ENCODE results near the gene GARS1.

GARS1 gene

GRCh38 chr7:30553141-30553540 is 41.5 kb upstream of the GARS1 start:
- Histone ChIP-seq H3K9me2 (ENCODE audit: low read depth, low read length) (no peaks in the 10 kb centered on the region), H3K36me3 (ENCODE audit: insufficient read depth, low read length) (no peaks in the 10 kb centered on the region), H3K4me3 (ENCODE audit: low read depth, low read length, poor library complexity, severe bottlenecking) (no peak overlapping the region), H3F3A (ENCODE audit: insufficient read depth, low read length) (no peaks in the 10 kb centered on the region), H4K20me1 (ENCODE audit: insufficient read depth, low read length) (no peaks in the 10 kb centered on the region), H3K27ac (ENCODE audit: low read depth, low read length, poor library complexity, severe bottlenecking) (no peak overlapping the region), H3K79me2 (ENCODE audit: insufficient read depth, low read length) (no peaks in the 10 kb centered on the region), H3K9ac (ENCODE audit: low read length) (no peak overlapping the region), H3K4me2 (ENCODE audit: low read length) (no peak overlapping the region), H2AFZ (ENCODE audit: low read length) (no peak overlapping the region), H3K4me1 (ENCODE audit: insufficient read depth, low read length, severe bottlenecking) (peaks cover 7% of the 10 kb centered on the region), H3K27me3 (ENCODE audit: insufficient read depth, low read length) (no peaks in the 10 kb centered on the region), H3K9me3 (ENCODE audit: low read length) (no peaks in the 10 kb centered on the region)
- no peak for TF ChIP-seq CTCF (IDR thresholded peaks at IDR 0.05; ENCODE audit: low read length)

- no peak overlapping the region for H3K9ac ChIP-seq (ENCODE audit: low read length)
- H3K4me1 ChIP-seq (ENCODE audit: insufficient read depth, low read length, severe bottlenecking), result peaks cover 7% of the 10 kb centered on the region
These were observed 41.1 kb upstream of the GARS1 start for GRCh38 chr7:30553546-30553945.

GRCh38 chr7:30555525-30555924 is 39.2 kb upstream of the GARS1 start:
- H3K27ac ChIP-seq (ENCODE audit: low read depth, low read length, poor library complexity, severe bottlenecking), result no peak overlapping the region
- no peak overlapping the region for H3K4me3 ChIP-seq (ENCODE audit: low read depth, low read length, poor library complexity, severe bottlenecking)
- H3F3A ChIP-seq (ENCODE audit: insufficient read depth, low read length), result no peaks in the 10 kb centered on the region
- no peak overlapping the region for H2AFZ ChIP-seq (ENCODE audit: low read length)
- H4K20me1 ChIP-seq (ENCODE audit: insufficient read depth, low read length), result no peaks in the 10 kb centered on the region
- no peaks in the 10 kb centered on the region for H3K79me2 ChIP-seq (ENCODE audit: insufficient read depth, low read length)
- TF ChIP-seq EZH2 (IDR thresholded peaks at IDR 0.05; ENCODE audit: borderline replicate concordance, low read length) (no peak), CTCF (IDR thresholded peaks at IDR 0.05; ENCODE audit: low read length) (no peak)
- H3K4me2 ChIP-seq (ENCODE audit: low read length), result no peak overlapping the region
- no peaks in the 10 kb centered on the region for H3K36me3 ChIP-seq (ENCODE audit: insufficient read depth, low read length)
- H3K27me3 ChIP-seq (ENCODE audit: insufficient read depth, low read length), result no peaks in the 10 kb centered on the region
- H3K9me2 ChIP-seq (ENCODE audit: low read depth, low read length), result no peaks in the 10 kb centered on the region
- peaks cover 7% of the 10 kb centered on the region for H3K4me1 ChIP-seq (ENCODE audit: insufficient read depth, low read length, severe bottlenecking)
- no peak overlapping the region for H3K9ac ChIP-seq (ENCODE audit: low read length)
- no peaks in the 10 kb centered on the region for H3K9me3 ChIP-seq (ENCODE audit: low read length)

More at GRCh38 chr7:30553546-30553945, 41.1 kb upstream of the GARS1 start:
- Histone ChIP-seq H3F3A (ENCODE audit: insufficient read depth, low read length) (no peaks in the 10 kb centered on the region), H3K4me3 (ENCODE audit: low read depth, low read length, poor library complexity, severe bottlenecking) (no peak overlapping the region), H3K9me2 (ENCODE audit: low read depth, low read length) (no peaks in the 10 kb centered on the region), H3K9me3 (ENCODE audit: low read length) (no peaks in the 10 kb centered on the region), H4K20me1 (ENCODE audit: insufficient read depth, low read length) (no peaks in the 10 kb centered on the region), H2AFZ (ENCODE audit: low read length) (no peak overlapping the region), H3K27ac (ENCODE audit: low read depth, low read length, poor library complexity, severe bottlenecking) (no peak overlapping the region), H3K36me3 (ENCODE audit: insufficient read depth, low read length) (no peaks in the 10 kb centered on the region), H3K4me2 (ENCODE audit: low read length) (no peak overlapping the region), H3K79me2 (ENCODE audit: insufficient read depth, low read length) (no peaks in the 10 kb centered on the region), H3K27me3 (ENCODE audit: insufficient read depth, low read length) (no peaks in the 10 kb centered on the region)
- TF ChIP-seq CTCF (IDR thresholded peaks at IDR 0.05; ENCODE audit: low read length), result no peak
- no peak for TF ChIP-seq EZH2 (IDR thresholded peaks at IDR 0.05; ENCODE audit: borderline replicate concordance, low read length)
